ENCODE measurements around the gene GPR108.
"Not testable (repeated sequence)": the region's sequence is repeated elsewhere in the genome, so short reads cannot be mapped to it uniquely, and the experiment has no call there.

Gene GPR108

DNA sequence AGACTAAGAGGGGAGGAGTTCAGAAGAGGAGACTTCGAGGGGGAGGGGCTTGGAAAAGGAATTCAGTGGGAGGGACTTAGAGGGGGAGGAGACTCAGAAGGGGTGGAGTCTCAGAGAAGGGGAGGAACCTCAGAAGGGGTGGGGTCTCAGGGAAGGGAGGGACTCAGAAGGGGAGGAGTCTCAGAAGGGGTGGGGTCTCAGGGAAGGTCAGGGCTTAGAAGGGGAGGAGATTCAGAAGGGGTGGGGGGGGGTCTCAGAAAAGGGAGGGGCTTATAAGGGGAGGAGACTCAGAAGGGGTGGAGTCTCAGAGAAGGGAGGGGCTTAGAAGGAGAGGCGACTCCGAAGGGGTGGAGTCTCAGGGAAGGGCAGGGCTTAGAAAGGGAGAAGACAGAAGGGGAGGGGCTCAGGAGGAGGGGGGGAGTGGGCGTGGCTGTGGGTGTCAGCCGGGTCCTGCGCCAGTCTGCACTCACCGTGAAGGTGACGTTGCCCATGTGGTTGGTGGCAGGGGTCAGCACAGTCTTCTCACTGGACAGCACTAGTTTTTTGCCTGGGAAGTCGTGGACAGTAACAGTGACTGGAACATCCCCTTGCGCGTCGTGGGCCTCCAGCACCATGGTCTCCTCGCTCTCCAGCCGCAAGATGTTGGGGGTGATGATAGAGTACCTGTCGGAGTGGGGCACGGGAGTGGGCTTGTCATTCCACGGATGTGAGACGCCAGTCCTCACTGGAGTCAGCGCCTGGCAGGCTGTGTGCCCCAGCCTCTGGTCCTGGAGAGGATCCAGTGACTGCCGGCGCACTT lies 18.4 kb downstream of the GPR108 start:
- no peak for DNase-seq

DNA sequence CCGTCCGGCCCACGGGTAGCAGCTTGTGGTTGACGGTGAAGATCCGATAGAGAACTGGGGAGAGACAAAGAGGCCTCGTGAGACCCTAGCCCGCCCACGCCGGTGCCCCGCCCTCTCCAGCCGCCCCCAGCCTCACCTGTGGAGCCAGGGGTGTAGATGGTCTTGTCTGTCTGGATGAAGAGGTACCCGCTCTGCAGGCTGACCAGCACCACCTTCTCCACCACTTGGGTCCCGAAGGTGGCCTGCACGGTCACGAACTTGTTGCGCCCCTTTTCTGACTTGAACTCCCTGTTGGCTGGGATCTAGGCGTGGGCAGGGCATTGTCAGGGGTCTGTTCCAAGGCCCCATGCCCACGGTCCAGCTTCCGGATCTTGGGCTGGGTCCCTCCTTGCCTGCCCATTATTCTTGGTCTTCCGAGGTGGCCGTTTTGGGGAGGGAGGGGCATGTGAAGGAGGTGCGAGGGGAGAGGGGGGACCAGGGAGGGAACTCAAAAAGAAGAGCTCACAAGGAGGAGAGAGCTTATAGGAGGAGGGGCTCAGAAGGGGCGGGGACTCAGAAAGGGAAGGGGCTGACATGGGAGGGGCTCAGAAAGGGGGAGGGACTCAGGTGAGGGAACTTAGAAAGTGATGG lies 19.2 kb downstream of the GPR108 start:
- no peak for DNase-seq

DNA sequence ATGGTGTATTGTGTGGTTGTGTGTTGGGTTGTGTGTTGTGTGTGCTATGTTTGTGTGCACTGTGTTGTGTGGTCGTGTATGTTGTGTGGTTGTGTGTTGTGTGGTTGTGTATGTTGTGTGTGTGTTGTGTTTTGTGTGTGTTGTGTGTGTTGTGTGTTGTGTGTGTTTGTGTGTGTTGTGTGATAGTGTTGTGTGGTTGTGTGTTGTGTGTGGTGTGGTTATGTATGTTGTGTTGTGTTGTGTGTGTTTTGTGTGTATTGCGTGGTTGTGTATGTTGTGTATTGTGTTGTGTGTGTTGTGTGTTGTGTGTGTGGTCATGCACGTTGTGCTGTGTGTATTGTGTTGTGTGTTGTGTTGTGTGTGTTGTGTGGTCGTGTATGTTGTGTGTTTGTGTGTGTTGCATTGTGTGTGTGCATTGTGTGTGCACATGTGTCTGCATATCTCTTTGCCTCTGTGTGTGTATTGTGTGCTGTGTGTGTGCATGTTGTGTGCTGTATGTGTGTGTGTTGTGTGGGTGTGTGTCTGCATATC lies 19.9 kb downstream of the GPR108 start:
- DNase-seq = no peak

DNA sequence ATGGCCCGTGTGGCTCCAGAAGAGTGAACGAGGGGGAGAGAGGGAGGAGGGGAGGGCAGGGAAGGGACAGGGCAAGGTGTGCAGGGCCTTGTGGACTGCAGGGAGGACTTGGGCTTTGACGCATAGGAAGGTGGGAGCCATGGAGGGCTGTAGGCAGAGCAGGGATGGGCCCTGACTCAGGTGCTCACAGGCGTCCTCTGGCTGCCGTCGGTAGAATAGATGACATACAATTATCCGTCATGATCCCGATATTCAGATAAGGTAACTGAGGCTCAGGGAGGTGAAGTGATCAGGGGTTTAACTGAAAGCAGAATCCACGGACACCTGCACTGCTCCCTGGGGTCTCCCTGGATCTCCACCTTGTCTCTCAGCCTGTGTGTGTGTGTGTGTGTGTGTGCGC lies 20.3 kb downstream of the GPR108 start:
- DNase-seq = no peak

DNA sequence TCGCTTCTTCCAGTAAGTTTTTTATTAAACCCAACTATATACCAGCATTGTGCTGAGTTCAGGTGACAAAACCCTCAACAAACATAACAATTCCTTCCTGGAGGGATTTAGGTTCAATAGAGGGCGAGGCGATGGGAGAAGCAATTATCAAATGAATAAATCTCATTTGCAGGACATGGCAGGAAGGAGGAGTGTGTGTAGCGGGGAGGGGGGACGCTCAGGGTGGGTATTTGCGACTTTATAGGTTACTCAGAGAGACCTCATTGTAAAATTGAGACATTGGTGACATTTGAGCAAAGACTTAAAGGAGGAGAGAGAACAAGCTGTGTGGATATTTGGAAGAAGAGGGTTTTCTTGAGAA lies 20.8 kb downstream of the GPR108 start:
- DNase-seq = no peak

DNA sequence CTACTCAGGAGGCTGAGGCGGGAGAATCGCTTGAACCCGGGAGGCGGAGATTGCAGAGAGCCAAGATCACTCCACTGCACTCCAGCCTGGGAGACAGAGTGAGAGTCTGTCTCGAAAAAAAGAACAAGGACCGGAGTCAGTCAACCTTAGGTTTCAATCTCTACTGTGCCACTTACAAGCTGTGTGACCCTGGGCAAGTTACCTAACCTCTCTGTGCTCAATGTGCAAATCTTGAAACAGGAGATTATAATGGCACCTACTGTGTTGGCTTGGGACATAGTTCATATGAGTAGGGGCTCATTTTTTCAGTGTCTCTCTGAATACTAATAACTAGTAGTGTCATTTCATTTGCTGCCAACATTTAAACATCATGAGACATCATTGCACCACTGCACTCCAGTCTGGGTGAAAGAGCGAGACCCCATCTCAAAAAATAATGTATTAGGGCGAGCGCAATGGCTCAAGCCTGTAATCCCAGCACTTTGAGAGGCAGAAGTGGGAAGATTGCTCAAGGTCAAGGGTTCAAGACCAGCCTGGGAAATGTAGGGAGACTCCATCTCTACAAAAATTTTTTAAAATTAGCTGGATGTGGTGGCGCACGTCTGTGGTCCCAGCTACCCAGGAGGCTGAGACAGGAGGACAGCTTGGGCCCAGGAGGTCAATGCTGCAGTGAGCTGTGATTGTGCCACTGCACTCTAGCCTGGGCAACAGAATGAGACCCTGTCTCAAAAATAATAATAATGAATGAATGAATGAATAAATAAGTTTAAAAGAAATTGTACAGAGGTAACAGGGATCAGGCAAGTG lies 22.4 kb downstream of the GPR108 start:
- no peak for DNase-seq

DNA sequence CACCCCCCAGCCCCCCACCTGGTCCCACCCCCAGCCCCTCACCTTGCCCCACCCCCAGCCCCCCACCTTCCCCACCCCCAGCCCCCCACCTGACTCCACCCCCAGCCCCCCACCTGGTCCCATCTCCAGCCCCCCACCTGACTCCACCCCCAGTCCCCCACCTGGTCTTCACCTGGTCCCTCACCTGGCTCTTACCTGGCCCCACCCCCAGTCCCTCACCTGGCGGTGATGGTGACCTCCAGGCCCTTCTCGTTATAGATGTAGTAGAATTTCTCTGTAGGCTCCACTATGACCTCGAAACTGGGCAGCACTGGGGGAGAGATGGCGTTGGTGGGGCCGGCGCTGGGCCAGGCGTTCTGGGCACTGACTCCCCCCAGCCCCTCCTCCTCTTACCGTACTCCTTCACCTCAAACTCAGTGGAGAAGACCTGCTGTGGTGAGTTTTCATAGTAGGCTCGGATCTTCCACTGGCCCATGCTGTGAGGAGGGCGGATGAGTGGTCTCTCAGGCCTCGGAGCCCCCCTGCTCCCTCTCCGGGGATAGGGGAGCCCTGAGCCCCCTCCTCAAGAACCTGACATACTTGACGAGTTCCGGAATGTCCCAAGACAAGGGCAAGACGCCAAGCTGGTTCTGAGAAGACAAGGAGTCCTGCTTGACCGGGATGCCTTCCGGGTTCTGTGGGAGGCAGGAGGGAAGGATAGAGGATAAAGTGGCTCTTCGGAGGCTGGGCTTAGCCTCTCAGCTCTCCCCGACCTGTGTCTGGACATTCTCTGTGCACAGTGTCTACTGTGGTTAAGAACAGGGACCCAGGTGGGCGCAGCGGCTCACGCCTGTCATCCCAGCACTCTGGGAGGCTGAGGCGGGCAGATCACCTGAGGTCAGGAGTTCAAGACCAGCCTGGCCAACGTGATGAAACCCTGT lies 23.3 kb downstream of the GPR108 start:
- no peak for DNase-seq

DNA sequence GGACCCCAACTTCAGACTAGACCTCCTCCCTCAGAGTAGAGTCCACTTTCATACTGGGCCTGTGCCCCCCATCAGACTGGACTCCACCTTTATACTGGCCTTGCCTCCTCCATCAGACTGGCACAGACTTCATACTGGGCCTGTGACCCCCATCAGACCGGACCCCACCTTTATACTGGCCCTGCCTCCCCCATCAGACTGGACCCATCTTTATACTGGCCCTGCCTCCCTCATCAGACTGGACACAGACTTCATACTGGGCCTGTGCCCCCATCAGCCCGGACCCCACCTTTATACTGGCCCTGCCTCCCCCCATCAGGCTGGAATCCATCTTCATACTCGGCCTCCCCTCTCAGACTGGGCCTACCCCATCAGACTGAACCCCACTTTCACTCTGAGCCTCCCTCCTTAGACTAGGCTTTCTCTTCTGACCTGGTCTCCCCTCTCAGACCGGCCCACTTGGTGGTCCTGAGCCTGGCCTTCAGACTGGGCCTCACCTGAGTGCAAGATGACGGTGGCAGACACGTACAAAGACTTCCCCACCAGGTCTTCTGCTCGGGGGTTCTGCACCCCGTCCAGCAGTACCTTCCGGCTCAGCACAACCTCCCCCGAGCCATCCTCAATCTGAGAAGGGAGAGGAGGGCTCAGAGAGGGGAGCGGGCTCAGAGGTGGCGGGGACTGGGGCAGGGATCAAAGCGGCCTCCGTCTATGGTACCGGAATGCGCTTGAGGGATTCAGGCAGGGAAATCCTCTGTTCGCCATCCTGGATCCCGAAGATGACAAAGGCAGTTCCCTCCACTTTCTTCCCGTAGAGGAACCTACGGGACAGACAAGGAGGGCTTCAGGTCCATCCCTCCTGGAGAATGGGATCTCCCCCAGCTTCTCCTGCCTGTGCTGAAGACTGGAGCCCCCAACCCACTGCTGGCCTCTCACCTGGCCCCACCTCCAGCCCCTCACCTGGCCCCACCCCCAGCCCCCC lies 24.4 kb downstream of the GPR108 start:
- no peak for DNase-seq

DNA sequence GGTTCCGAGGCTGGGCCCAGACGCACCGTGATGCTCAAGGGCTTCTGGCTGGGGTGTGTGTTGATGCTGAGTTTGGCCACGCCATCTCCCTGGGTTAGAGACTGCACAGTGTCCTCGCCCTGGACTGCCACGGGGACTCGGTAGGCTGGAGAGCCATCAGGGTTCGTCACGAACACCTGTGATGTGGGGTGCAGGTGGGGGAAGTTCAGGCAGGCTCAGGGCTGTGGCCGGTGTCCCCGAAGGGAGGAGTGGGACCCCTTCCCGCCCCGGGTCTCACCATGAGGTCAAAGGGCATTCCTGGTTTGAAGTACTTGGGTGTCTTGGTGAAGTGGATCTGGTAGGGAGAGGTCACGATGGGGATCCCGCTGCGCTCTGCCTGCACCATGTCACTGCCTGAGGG lies 25.1 kb downstream of the GPR108 start:
- no peak for DNase-seq

DNA sequence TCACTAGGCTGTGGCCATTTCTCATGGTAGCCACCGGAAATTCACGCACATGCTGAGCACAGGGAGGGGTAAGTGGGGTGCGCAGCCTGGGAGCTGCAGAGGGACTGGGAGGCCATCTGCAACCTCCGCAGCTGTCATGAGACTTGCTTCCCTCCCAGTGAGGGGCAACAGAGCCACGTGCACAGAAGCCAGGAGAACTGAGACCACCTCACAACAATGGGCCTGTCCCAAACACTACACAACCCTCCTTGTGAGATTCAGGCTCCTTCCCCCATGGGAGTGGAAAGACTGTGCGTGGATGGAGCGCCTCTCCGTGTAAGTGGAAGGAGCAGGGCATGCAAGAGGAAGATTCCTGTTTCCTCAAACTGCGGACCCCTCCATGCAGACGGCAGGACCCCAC lies 25.8 kb downstream of the GPR108 start:
- DNase-seq = no peak

DNA sequence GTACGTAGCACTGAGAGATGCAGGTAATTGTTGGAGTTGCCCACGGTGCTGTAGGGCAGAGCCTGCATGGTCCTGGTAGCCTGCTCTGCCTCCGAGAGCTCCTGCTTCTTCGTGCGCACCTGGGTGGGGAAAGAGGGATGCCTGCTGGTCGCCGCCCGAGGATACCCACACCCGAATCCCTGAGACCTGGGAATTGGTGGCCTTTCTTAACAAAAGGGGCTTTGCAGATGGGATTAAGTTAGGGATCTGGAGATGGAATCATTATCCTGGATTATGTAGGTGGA lies 26.4 kb downstream of the GPR108 start:
- no peak for DNase-seq

DNA sequence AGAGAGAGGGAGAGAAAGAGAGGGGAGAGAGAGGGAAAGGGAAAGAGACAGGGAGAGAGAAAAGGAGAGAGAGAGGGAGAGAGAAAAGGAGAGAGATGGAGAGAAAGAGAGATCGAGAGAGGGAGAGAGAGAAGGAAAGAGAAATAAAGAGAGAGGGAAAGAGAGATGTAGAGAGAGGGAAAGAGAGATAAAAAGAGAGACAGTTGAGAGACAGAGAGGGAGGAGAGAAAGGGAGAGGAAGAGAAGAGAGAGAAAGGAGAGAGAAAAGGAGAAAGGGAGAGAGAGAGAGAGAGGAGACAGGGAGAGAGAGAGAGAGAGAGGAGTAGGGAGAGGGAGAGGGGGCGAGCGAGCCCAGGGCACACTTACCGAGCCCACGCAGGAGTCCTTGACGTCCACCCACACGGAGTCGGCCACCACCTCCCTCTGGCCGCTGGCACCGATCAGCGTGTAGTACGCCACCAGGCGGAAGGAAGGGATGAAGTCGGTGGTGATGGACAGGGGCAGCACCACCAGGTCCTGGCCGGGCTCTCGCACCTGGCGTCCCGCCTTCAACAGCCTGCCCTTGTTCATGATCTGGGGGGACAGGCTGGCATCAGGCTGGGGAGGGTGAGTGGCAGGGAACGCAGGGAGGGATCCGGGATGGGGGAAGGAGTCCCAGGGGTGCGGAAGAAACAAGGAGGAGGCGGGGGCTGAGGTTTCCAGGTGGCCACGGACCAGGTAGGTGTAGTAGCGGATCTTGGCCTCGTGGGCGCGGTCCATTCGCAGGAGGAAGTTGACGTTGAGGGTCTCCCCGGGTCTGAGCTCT lies 26.9 kb downstream of the GPR108 start:
- no peak for DNase-seq

DNA sequence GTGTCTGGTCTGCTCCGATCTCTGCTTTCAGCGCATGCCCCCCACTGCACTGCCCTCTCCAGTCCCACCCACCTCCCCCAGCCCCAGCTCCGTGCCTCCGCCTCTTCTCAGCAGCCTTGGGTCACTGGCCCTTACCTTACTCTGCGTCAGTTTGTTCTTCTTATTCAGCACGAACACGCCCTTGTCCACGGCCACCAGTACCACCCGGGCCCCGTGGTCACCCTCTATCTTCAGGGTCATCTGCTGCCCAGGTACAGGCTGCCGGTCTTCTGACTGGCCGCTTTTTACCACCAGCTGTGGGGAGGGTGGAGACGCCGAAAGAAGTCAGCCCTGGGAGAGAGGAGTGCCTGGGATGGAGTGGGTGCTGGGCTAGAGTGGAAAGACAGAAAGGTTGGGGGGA lies 27.8 kb downstream of the GPR108 start:
- no peak for DNase-seq

DNA sequence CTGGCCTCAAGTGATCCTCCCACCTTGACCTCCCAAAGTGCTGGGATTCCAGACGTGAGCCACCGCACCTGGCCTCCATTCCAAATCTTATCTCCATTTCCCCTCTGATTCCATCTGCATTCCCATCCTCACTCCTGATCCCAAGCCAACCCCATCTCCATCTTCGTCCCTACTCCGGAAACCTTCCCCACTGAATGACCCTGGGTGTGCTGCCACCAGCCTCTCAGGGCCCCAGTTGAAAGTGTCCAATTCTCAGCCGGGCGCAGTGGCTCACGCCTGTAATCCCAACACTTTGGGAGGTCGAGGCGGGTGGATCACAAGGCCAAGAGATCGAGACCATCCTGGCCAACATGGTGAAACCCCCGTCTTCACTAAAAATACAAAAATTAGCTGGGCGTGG lies 28.5 kb downstream of the GPR108 start:
- not testable (repeated sequence) for DNase-seq

DNA sequence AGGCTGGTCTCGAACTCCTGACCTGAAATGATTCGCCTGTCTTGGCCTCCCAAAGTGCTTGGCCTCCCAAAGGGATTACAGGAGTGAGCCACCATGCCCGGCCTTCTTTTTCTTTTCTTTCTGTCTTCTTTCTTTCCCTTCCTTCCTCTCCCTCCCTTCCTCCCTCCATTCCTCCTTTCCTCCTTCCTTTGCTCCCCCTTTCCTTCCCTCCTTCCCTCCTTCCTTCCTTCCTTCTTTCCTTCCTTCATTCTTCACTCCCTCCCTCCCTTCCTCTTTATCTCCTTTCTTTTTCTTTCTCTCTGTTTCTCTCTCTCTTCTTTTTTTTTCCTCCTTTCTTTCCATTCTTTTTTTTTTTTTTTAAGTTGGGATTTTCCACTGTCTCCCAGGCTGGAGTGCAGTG lies 29.0 kb downstream of the GPR108 start:
- no peak for DNase-seq

DNA sequence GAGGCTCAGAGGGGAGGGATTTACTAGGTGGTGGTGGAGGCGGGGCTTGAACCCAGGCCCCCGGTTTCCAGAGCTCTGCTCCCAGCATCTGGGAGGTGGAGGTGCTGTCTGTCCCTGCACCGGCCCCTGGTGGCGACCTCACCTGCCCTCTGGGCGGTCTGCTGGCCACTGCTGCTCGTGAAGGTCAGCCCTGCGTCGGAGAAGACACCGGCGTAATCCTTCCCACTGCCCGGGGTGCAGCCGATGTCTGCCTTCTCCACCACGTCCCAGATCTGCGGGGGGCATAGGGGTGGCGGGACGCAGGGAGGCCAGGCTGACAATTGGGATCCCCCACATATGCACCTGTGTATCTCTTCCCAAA lies 29.7 kb downstream of the GPR108 start:
- no peak for DNase-seq

DNA sequence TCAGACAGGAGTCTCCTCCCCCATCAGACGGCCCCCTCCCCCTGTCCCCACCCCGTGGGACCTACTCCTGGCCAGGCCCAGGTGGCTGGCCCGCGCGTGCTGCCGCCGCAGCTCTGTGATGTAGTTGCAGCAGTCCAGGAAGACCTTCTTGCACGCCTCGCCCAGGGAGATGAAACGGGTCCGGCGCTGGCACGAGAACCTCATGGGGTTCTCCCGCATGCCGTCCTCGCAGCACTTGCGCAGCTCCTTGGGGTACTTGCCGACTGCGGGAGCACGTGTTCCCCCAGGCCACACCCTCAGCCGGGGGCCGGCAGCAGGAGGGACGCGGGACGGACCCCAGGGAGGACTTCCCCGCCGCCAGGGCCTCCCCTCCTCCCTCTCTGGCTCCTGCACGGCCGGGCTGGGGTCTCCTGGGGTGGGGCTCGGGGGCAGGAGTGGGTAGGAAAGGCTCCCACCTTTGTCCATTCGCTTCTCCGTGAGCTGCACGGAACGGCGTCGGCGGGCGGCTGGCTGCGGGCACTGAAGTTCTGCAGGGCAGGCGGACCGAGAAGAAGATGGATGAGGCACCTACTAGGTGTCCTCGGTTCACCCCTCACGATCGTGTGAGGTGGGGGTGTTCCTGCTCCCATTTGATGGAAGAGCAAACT lies 30.2 kb downstream of the GPR108 start:
- DNase-seq = no peak

DNA sequence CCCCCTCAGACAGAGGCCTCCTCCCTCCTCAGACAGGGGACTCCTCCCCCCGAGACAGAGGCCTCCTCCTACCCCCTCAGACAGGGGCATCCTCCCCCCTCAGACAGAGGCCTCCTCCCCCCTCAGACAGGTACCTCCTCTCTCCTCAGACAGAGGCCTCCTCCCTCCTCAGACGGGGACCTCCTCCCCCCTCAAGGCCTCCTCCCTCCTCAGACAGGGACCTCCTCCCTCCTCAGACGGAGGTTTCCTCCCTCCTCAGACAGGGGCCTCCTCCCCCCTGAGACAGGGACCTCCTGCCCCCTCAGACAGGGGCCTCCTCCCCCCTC lies 30.8 kb downstream of the GPR108 start:
- DNase-seq = no peak

DNA sequence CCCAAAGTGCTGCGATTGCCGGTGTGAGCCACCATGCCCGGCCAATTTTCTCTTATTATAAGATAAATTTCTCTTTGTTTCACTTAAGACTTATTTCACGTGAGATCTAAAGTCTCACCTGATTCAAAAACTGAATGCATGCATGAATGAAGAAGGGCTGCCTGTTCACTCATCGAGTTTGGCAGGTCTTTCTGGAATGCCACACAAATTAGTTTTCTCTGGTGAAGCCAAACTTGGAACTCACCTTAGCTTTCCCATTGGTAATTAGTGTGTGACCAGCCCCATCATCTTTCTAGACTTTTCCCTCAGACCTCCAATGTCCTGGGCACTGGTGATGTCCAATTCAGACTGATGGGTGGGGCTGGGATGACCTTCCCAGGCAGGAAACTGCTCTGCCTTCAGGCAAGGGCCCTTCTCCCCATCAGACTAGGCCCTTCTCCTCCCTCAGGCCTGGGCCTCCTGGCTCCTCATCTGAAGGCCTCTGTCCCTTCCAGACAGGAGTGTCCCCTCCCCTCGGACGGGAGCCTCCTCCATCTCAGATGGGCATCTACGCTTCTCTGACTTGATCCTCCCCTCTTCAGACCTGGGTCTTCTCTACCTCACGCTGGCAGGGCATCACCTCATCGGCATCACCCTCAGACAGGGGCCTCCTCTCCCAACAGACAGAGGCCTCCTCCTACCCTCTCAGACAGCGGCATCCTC lies 31.3 kb downstream of the GPR108 start:
- no peak for DNase-seq

Measured in activated naive CD4-positive, alpha-beta T cell (primary cell).